Epithelial cell of prostate (primary cell): ENCODE data around the gene MZT2B.
"Not testable (repeated sequence)": the region's sequence is repeated elsewhere in the genome, so short reads cannot be mapped to it uniquely, and the experiment has no call there.

ENCODE experiments used
- DNase-seq: peaks from one replicate; pipeline ENCODE4 v3.0.0-alpha.2; 2011; ENCODE audit warnings: low read depth, low spot score
- H3K27ac ChIP-seq: fragments of 450-650 bp; 2 replicates; pipeline ENCODE4 v1.5.1; 2017; ENCODE audit warnings: mild to moderate bottlenecking

MZT2B gene

DNA sequence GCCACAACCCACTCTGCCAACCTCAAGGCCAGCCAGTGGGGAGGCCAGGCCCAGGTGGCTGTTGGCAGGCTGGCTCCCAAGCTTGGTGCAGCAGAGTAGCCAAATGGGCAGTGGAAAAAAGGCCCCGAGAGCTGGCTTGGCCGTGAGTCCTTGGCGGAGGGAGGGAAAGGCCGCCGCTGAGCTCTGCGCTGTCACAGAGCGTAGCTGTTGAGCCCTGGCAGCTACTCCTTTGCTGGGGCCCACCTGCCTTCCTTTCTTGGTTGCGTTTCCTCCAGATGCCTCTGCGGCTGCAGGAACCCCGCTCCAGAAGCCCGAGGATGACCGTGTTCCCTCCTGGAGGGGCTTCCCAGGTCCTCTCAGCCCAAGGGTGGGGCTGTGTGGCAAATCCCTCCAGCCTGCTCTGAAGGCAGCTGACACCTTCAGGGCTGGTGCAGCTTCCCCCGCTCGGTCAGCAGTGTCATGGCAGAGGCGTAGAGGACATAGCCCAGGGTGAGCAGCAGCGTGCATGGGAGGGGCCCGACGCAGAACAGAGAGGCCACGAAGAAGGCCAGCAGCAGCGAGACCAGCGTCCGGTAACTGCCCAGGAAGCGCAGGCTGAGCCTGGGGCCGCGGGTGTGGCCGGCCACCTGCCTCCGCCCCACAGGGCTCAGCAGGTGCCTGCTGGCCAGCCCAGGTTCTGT, 29.8 kb upstream of the MZT2B start:
- DNase-seq, H3K27ac ChIP-seq: not testable (repeated sequence)

- no peak for DNase-seq
- no peak overlapping the region for H3K27ac ChIP-seq
These were observed 29.1 kb upstream of the MZT2B start for GRCh38 chr2:130152816-130153595.

GRCh38 chr2:130153721-130154422, 28.2 kb upstream of the MZT2B start:
- not testable (repeated sequence) for H3K27ac ChIP-seq, DNase-seq

DNA sequence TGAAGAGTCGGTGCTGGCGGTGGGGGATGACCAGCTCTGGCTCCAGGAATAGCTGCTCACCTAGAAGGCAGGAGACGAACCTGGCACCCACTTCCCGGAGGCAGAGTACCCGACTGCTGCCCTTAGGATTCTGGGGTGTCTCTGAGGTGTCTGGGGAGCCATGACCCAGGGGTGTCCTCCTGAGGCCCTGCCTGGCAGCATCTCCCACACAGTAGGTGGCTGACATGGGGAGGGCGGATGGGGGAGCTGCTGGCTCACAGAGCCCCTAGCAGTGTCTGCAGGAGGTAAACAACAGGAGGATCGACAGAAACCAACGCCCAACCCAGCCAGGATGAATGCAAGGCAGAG, 27.7 kb upstream of the MZT2B start:
- DNase-seq, H3K27ac ChIP-seq: not testable (repeated sequence)

DNA sequence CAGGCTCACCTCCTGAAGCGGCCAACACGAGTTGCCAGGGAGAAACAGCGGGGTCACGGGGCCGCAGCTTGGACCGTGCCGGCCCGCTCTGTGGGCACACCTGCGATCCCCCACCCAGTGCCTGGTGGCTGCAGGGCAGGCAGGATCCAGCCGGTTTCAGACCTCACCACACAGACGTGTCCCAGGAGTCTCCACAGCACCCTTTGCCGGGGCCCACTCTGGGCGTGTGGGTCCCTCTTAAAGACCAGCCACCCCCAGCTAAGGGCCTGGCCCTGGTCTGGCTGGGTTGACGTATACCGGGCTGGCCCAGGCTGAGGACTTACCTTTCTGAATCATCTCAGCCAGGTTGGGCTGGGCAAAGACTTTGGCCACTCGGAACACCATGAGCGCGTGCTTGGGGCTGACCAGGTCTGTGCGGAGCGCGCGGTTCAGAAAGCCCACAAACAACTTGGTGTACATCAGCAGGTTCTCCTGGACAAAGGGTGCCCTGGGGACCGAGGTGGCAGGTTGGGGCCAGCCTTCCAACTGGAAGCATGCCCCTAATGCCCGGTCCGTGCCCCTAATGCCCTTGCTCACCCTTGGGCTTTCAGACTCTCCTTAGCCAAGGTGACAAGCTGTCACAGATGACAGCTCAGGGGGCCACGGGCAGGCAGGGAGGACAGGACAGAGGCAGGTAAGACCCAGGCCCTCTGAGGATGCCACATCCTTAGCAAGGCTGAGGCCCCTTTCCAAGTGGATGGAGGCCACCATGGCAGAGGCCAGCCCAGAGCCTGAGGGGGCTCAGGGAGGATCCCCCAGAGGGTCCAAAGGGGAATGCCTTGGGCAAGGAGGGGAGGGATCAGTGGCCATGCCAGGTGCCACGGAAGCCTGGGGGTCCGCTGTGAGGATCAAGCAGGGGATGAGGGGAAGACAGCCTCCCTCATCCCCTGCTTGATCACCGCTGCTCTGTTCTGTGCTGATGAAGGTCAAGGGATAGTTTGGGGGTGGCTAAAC, 27.0 kb upstream of the MZT2B start:
- no peak overlapping the region for H3K27ac ChIP-seq
- no peak for DNase-seq

DNA sequence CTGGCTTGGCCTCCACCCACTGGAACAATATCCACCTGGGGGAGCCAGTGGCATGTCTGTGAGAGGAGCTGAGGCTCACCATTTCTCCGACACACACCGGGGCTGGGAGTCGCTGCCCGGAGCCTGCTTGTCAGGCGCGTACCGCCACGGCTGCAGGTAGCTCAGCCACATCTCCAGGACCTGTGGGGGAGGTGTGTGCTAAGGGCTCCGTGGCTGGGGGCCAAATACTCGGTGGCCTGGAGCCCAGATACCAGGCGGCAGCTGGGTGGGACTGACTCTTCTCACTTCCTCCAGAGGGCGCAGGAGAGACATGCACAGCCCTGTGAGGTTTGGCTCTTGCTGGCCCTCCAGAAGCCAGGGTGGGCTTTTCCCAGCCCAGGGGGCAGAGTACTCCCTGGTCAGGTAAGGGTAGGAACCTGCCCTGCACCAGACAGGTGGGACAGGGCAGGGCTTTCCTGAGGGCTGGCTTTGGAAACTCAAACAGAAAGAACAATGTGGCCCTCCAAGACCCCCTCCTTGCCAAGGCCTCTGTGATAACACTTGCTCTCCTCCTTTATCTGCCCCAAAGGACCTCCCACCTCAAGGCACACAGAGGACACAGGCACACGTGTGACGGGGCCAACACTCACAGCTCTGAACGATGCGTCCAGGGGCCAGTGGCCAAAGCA, 26.0 kb upstream of the MZT2B start:
- H3K27ac ChIP-seq, DNase-seq: not testable (repeated sequence)

GRCh38 chr2:130156624-130157004, 25.4 kb upstream of the MZT2B start:
- DNase-seq: no peak
- H3K27ac ChIP-seq: no peak overlapping the region

DNA sequence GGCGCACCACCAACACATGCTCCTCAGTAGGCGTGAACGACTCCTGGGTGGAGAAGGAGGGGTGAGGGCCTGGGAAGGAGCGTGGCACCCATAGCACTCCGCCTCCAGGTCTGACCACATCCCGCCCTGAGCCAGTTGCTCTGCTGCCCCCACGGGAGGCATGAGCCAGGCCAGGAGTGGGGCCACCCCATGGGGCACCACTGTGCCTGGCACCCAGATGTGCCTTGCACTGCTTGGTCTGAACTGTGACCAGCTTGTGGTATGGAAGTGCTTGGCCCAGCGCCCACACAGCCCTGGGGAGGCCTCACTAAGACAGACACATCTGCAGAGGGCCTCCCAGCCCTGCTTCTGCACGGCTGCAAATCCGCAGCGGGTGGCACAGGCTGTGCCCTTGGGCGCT, 24.7 kb upstream of the MZT2B start:
- not testable (repeated sequence) for DNase-seq, H3K27ac ChIP-seq

GRCh38 chr2:130157825-130158514, 24.1 kb upstream of the MZT2B start:
- DNase-seq, H3K27ac ChIP-seq: not testable (repeated sequence)

- no peak overlapping the region for H3K27ac ChIP-seq
- DNase-seq: no peak
These were observed 23.4 kb upstream of the MZT2B start for GRCh38 chr2:130158631-130159030.

DNA sequence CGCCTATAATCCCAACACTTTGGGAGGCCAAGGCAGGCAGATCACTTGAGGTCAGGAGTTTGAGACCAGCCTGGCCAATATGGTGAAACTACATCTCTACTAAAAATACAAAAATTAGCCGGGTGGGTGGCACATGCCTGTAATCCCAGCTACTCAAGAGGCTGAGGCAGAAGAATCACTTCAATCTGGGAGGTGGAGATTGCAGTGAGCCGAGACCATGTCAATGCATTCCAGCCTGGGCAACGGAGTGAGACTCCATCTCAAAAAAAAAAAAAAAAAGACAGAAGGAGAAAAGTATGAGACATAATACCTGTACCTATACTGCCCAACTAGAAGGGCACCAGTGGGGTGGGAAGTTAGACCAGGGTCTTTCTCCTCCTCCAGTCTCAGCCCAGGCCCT, 22.7 kb upstream of the MZT2B start:
- H3K27ac ChIP-seq, DNase-seq: not testable (repeated sequence)

DNA sequence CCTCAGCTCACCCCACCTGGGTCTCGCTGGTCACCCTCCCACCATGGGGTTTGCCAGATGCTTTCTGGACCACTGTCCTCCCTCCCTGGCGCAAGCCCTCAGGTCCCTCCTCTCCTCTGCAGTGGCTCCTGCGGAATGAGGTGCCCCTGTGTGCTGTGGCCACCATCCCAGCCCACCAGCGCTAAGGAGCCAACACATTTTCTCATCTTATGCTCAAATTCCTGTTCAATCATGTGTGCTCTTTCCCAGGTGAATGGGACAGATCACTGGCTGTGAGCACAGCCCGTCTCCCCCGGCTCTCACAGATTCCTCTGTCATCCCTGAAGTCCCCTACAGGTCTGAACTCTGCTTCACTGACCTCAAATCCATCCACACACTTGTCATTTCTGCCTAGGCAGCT, 21.9 kb upstream of the MZT2B start:
- no peak overlapping the region for H3K27ac ChIP-seq
- DNase-seq: no peak

DNA sequence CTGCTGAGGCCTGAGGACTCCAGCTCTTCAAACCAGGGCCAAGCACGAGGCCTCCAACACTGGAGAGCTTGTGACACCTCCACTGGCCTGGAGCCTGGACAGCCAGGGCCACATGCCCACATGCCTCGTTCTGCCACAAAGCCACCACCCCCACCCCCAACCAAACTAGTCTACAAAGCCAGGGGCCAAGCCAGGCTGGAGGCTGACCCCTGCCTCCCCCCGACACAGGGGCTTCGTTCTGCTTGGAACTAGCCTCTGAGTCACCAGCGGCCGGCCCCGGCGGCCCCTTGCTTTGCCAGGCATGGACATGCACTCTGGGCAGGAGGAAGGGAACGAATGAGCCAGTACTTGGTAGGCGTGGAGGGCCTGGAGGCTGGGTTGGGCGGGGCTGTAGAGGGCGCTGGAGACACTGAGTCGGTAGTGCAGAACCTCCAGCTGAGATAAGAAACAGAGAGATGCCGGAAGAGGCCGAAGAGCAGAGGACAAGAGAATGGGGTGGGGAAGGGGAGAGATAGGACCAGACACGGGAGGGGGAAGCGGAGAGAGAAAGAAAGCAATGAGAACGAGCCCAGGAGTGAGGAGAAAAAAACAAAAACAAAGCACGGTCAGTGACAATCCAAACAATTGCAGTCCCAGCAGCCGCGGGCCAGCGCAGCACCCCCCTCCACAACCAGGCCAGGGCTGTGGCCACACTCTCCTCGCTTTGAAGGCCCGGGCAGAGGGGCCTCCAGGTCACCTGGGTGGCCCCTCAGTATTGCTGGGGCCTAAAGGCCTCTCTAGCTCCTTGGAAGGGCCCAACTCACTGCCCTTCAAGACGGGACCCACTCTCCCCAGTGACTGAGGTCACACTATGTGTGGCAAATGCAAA, 21.0 kb upstream of the MZT2B start:
- not testable (repeated sequence) for H3K27ac ChIP-seq, DNase-seq

GRCh38 chr2:130162486-130162885, 19.6 kb upstream of the MZT2B start:
- not testable (repeated sequence) for DNase-seq

DNA sequence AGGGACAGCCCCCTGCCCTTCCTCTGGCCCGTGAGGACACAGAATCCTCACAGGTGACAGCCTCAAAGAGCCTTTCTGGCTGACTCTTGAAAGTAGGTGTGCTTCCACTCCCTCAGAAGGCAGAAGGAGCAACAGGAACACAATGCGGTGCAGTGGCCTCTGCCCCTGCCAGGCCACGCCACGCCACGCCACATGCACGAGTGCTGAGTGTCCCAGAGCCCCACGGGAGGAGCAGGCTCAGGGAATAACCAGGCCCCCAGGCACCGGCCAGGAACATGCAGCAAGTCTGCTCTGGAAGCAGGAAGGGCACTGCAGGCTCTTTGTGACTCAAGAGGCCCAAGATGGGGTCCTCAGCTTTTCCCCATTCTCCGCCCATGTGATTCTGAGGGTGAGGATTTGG, 19.1 kb upstream of the MZT2B start:
- DNase-seq: no peak
- H3K27ac ChIP-seq: no peak overlapping the region

More at GRCh38 chr2:130162486-130162885, 19.6 kb upstream of the MZT2B start:
- not testable (repeated sequence) for H3K27ac ChIP-seq

DNA sequence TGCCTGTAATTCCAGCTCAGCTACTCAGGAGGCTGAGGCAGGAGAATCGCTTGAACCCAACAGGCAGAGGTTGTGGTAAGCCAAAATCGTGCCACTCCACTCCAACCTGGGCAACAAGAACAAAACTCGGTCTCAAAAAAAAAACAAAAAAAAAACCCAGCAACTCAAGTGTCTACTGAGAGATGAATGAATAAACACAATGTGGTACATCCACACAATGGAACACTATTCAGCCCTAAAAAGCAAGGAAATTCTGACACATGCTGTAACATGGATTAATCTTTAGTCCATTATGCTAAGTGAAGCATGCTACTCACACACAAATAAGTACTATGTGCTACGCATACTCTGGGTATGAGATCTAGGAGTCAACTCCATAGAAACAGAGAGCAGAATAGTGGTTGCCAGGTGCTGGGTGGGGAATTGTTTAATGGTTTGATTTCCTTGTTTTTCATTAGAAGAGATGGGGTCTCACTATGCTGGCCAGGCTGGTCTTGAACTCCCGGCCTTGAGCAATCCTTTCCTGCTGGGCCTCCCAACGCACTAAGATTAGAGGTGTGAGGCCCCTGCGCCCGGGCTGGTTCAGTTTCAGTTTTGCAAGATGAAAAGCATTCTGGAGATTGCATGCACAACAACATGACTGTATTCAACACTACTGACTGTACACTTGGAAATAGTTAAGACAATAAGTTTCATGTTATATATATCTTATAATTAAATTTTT, 16.6 kb upstream of the MZT2B start:
- no peak for DNase-seq
- no peak overlapping the region for H3K27ac ChIP-seq

DNA sequence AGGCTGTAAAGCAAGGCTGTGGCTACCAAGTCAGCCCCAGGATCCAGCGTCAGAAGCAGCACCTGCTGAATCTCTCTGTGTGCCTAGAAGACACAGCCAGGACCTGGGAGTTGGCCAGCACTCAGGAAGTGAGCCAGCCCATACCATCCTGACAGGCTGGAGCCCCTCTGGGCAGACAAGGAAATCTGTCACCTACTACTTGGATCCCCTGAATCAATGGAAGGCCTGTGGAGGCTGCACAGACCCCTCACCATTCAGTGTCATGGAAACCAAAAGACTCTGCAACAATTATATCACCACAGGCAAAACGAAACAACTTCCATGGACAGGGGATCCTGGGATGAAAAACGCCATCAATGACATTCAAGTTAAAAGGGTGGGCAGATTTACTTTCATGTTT, 15.5 kb upstream of the MZT2B start:
- not testable (repeated sequence) for DNase-seq, H3K27ac ChIP-seq
